H9 (cell line): Measurements from ENCODE around the gene PLEKHA1. TPM values are rescaled to one million over a fixed set of nuclear protein-coding genes. Genes with fewer than 3 reads are reported as not detected.

Experiments
- DNase-seq: peaks from one replicate; pipeline ENCODE4 v3.0.0-alpha.2; 2017
- H2AFZ ChIP-seq: one replicate; pipeline ENCODE4 v1.6.1; 2013; ENCODE audit warnings: mild to moderate bottlenecking, low read length, control low read depth, moderate library complexity
- H2AK5ac ChIP-seq: 2 replicates; pipeline ENCODE4 v1.6.1; 2013; ENCODE audit warnings: low read length, control low read depth, mixed read lengths; ENCODE audit not compliant: insufficient read length
- H2BK120ac ChIP-seq: one replicate; pipeline ENCODE4 v1.6.1; 2013; ENCODE audit warnings: low read depth, mild to moderate bottlenecking, low read length, control low read depth, inconsistent platforms; ENCODE audit not compliant: poor library complexity, severe bottlenecking
- H2BK12ac ChIP-seq: 2 replicates; pipeline ENCODE4 v1.6.1; 2013; ENCODE audit warnings: low read length, control low read depth, mixed read lengths, low read depth; ENCODE audit not compliant: insufficient read length
- H2BK15ac ChIP-seq: 2 replicates; pipeline ENCODE4 v1.6.1; 2013; ENCODE audit warnings: low read depth, low read length, control low read depth
- H2BK20ac ChIP-seq: one replicate; pipeline ENCODE4 v1.6.1; 2013; ENCODE audit warnings: low read depth, mild to moderate bottlenecking, low read length, control low read depth, inconsistent platforms; ENCODE audit not compliant: poor library complexity, severe bottlenecking
- H2BK5ac ChIP-seq: 2 replicates; pipeline ENCODE4 v1.6.1; 2013; ENCODE audit warnings: low read length, control low read depth, mixed read lengths; ENCODE audit not compliant: insufficient read length
- H3K14ac ChIP-seq: 2 replicates; pipeline ENCODE4 v1.6.1; 2013; ENCODE audit warnings: low read length, control low read depth; ENCODE audit not compliant: insufficient read depth
- H3K18ac ChIP-seq: 2 replicates; pipeline ENCODE4 v1.6.1; 2013; ENCODE audit warnings: low read depth, mild to moderate bottlenecking, mixed read lengths, low read length, control low read depth; ENCODE audit not compliant: insufficient read length
- H3K23ac ChIP-seq: 2 replicates; pipeline ENCODE4 v1.6.1; 2013; ENCODE audit warnings: low read length, control low read depth, mixed read lengths, low read depth; ENCODE audit not compliant: insufficient read length
- H3K23me2 ChIP-seq: 2 replicates; pipeline ENCODE4 v1.6.1; 2013; ENCODE audit warnings: low read depth, mild to moderate bottlenecking, mixed read lengths, low read length, control low read depth; ENCODE audit not compliant: insufficient read length, poor library complexity, severe bottlenecking
- H3K27ac ChIP-seq: 2 replicates; pipeline ENCODE4 v1.5.1; 2013; ENCODE audit warnings: low read length, control low read depth, mixed read lengths, low read depth; ENCODE audit not compliant: insufficient read length
- H3K27me3 ChIP-seq: 2 replicates; pipeline ENCODE4 v1.6.1; 2013; ENCODE audit warnings: low read length, control low read depth, inconsistent platforms; ENCODE audit not compliant: insufficient read depth
- H3K4ac ChIP-seq: 2 replicates; pipeline ENCODE4 v1.6.1; 2013; ENCODE audit warnings: low read depth, mild to moderate bottlenecking, control low read depth, inconsistent platforms, low read length, moderate library complexity
- H3K4me1 ChIP-seq: 2 replicates; pipeline ENCODE4 v1.6.1; 2013; ENCODE audit warnings: low read length, control low read depth, inconsistent platforms; ENCODE audit not compliant: insufficient read depth
- H3K4me2 ChIP-seq: 2 replicates; pipeline ENCODE4 v1.6.1; 2013; ENCODE audit warnings: low read length, control low read depth, mixed read lengths; ENCODE audit not compliant: insufficient read length, insufficient read depth
- H3K56ac ChIP-seq: 2 replicates; pipeline ENCODE4 v1.6.1; 2013; ENCODE audit warnings: low read depth, mild to moderate bottlenecking, mixed read lengths, low read length, control low read depth; ENCODE audit not compliant: insufficient read length
- H3K79me1 ChIP-seq: 2 replicates; pipeline ENCODE4 v1.6.1; 2013; ENCODE audit warnings: low read depth, mild to moderate bottlenecking, moderate library complexity, low read length, control low read depth, inconsistent platforms; ENCODE audit not compliant: insufficient read depth, poor library complexity, severe bottlenecking
- H3K79me2 ChIP-seq: 2 replicates; pipeline ENCODE4 v1.6.1; 2013; ENCODE audit warnings: low read length, control low read depth, inconsistent platforms; ENCODE audit not compliant: insufficient read depth
- H3K9ac ChIP-seq: 2 replicates; pipeline ENCODE4 v1.6.1; 2013; ENCODE audit warnings: low read length, control low read depth, mixed read lengths; ENCODE audit not compliant: insufficient read length; ENCODE audit errors: extremely low read depth
- H3K9me3 ChIP-seq: one replicate; pipeline ENCODE4 v1.6.1; 2013; ENCODE audit warnings: low read depth, low read length, inconsistent platforms; ENCODE audit not compliant: control insufficient read depth
- H3T11ph ChIP-seq: one replicate; pipeline ENCODE4 v1.6.1; 2013; ENCODE audit warnings: mild to moderate bottlenecking, low read length, control low read depth, inconsistent platforms
- H4K20me1 ChIP-seq: one replicate; pipeline ENCODE4 v1.6.1; 2013; ENCODE audit not compliant: control insufficient read depth, insufficient read length, insufficient read depth
- H4K5ac ChIP-seq: 2 replicates; pipeline ENCODE4 v1.6.1; 2013; ENCODE audit warnings: low read depth, mild to moderate bottlenecking, mixed read lengths, low read length, control low read depth; ENCODE audit not compliant: insufficient read length
- H4K8ac ChIP-seq: replicated peaks from 2 replicates; pipeline ENCODE4 v1.6.1; 2013; ENCODE audit warnings: low read length, control low read depth, mixed read lengths, low read depth; ENCODE audit not compliant: insufficient read length
- H4K91ac ChIP-seq: 2 replicates; pipeline ENCODE4 v1.6.1; 2013; ENCODE audit warnings: low read depth, mild to moderate bottlenecking, moderate library complexity, mixed read lengths, low read length, control low read depth; ENCODE audit not compliant: insufficient read length
- H3K27ac Mint-ChIP-seq, 3 experiments: 2 replicates in 2 of 3; 3 replicates in 1 of 3; pipeline ENCODE4 v1.8.0; 2020 to 2021; ENCODE audit warnings: mixed read lengths in 3 of 3, mild to moderate bottlenecking in 1 of 3, moderate library complexity in 1 of 3
- H3K27me3 Mint-ChIP-seq: 2 replicates; pipeline ENCODE4 v1.8.0; 2021; ENCODE audit warnings: low read depth, mild to moderate bottlenecking, moderate library complexity, mixed read lengths
- H3K36me3 Mint-ChIP-seq, 3 experiments: 2 replicates in 2 of 3; 3 replicates in 1 of 3; pipeline ENCODE4 v1.8.0; 2020 to 2021; ENCODE audit warnings: low read depth in 3 of 3, mixed read lengths in 3 of 3; ENCODE audit not compliant: insufficient read depth in 1 of 3
- H3K4me1 Mint-ChIP-seq, 2 experiments: 2 replicates each; pipeline ENCODE4 v1.8.0; 2020; ENCODE audit warnings: mixed read lengths in 2 of 2
- H3K4me3 Mint-ChIP-seq, 2 experiments: 2 replicates in 1 of 2; 3 replicates in 1 of 2; pipeline ENCODE4 v1.8.0; 2020 to 2021; ENCODE audit warnings: mild to moderate bottlenecking in 2 of 2, mixed read lengths in 2 of 2, moderate library complexity in 1 of 2
- H3K9me3 Mint-ChIP-seq, 2 experiments: 2 replicates in 1 of 2; 3 replicates in 1 of 2; pipeline ENCODE4 v1.8.0; 2020; ENCODE audit warnings: mild to moderate bottlenecking in 2 of 2, mixed read lengths in 2 of 2, moderate library complexity in 1 of 2
- CTCF ChIP-seq: fragments of 200-600 bp; sonication (generic); conservative IDR thresholded peaks from 3 replicates; pipeline ENCODE4 v1.8.0; 2021; ENCODE audit warnings: antibody characterized with exemption, mild to moderate bottlenecking
- WGBS: extraction: QIAGEN DNeasy Blood & Tissue Kit; methylation state at CpG from one replicate; pipeline ENCODE4 v1.1.7; 2013; ENCODE audit warnings: missing lambda C conversion rate, low lambda C conversion rate, mixed read lengths; ENCODE audit not compliant: insufficient read length; ENCODE audit errors: extremely low coverage; 5-methylcytosine and 5-hydroxymethylcytosine counted together
- total RNA-seq: library from RNA; stranded (reverse); gene quantifications from 2 replicates; pipeline ENCODE4 v1.2.1, GENCODE V29; 2021

Gene PLEKHA1
- total RNA-seq, 1 experiment from 2014 or later: 32.7 TPM

GRCh38 chr10:122422266-122422989 lies 47.9 kb downstream of the PLEKHA1 start:
- Histone ChIP-seq H4K20me1 (no peaks in the 10 kb centered on the region), H3K23me2 (no peaks in the 10 kb centered on the region), H2AK5ac (no peak overlapping the region), H3K56ac (no peak overlapping the region), H3K9ac (no peak overlapping the region), H3K27me3 (no peaks in the 10 kb centered on the region), H3K4me1 (peaks cover 2% of the 10 kb centered on the region; the same call in 1 of the 2 replicates), H3K18ac (no peak overlapping the region), H2BK120ac (no peak overlapping the region), H4K91ac (no peak overlapping the region), H2AFZ (no peak overlapping the region), H2BK15ac (no peak overlapping the region), H3K4me2 (no peak overlapping the region), H3K9me3 (no peaks in the 10 kb centered on the region), H3K14ac (no peak overlapping the region), H3T11ph (no peak overlapping the region), H2BK20ac (no peak overlapping the region), H3K79me2 (no peaks in the 10 kb centered on the region), H3K27ac (no peak overlapping the region), H4K8ac (no peak overlapping the region), H3K23ac (no peak overlapping the region), H3K79me1 (no peaks in the 10 kb centered on the region), H2BK5ac (no peak overlapping the region), H2BK12ac (no peak overlapping the region), H3K4ac (no peak overlapping the region), H4K5ac (no peak overlapping the region)
- H3K36me3 Mint-ChIP-seq: peaks cover 2 to 35% (median 10%) of the 10 kb centered on the region in 3 experiments; a peak in 6 of 7 replicates
- no peak overlapping the region for H3K4me3 Mint-ChIP-seq
- H3K9me3 Mint-ChIP-seq: no peaks in the 10 kb centered on the region
- peaks cover 8 to 16% of the 10 kb centered on the region in 2 experiments; a peak in 3 of 4 replicates for H3K4me1 Mint-ChIP-seq
- no peak for DNase-seq
- no peak for TF ChIP-seq CTCF
- no peaks in the 10 kb centered on the region for H3K27me3 Mint-ChIP-seq
- WGBS: no CpG with 5 or more reads among the region's 5 CpGs
- H3K27ac Mint-ChIP-seq: no peak overlapping the region
